ENCODE data around the gene NWD2.
"Not testable (repeated sequence)": the region's sequence is repeated elsewhere in the genome, so short reads cannot be mapped to it uniquely, and the experiment has no call there.

Gene NWD2

GRCh38 chr4:37393321-37393720 is 148.8 kb downstream of the NWD2 start:
- Mint-ChIP-seq H3K36me3 (ENCODE audit: low read depth) (no peaks in the 10 kb centered on the region), H3K4me3 (no peak overlapping the region), H3K27me3 (peaks cover 11% of the 10 kb centered on the region), H3K9me3 (no peaks in the 10 kb centered on the region), H3K4me1 (peaks cover 9% of the 10 kb centered on the region), H3K27ac (no peak overlapping the region)
- DNase-seq (no peak), ATAC-seq (no peak)

- ATAC-seq (no peak), DNase-seq (no peak)
- no peak overlapping the region for H3K4me3 Mint-ChIP-seq
- no peaks in the 10 kb centered on the region for H3K9me3 Mint-ChIP-seq
- peaks cover 9% of the 10 kb centered on the region for H3K4me1 Mint-ChIP-seq
- peaks cover 11% of the 10 kb centered on the region for H3K27me3 Mint-ChIP-seq
- H3K27ac Mint-ChIP-seq, result no peak overlapping the region
- H3K36me3 Mint-ChIP-seq (ENCODE audit: low read depth), result no peaks in the 10 kb centered on the region
These were observed 149.3 kb downstream of the NWD2 start for GRCh38 chr4:37393889-37394288.

GRCh38 chr4:37397505-37397904 is 153.0 kb downstream of the NWD2 start:
- Mint-ChIP-seq H3K9me3 (no peaks in the 10 kb centered on the region), H3K4me1 (peaks cover 23% of the 10 kb centered on the region)

GRCh38 chr4:37400241-37400881 is 155.8 kb downstream of the NWD2 start:
- H3K4me3 Mint-ChIP-seq, result no peak overlapping the region

More at GRCh38 chr4:37397505-37397904, 153.0 kb downstream of the NWD2 start:
- H3K27ac Mint-ChIP-seq, result no peak overlapping the region
- DNase-seq, result no peak
- H3K4me3 Mint-ChIP-seq, result no peak overlapping the region
- H3K36me3 Mint-ChIP-seq (ENCODE audit: low read depth), result no peaks in the 10 kb centered on the region
- ATAC-seq, result no peak
- peaks cover 9% of the 10 kb centered on the region for H3K27me3 Mint-ChIP-seq

GRCh38 chr4:37407938-37408826 is 163.6 kb downstream of the NWD2 start:
- DNase-seq; H3K4me3 Mint-ChIP-seq; H3K36me3 Mint-ChIP-seq (ENCODE audit: low read depth); H3K4me1 Mint-ChIP-seq; H3K27ac Mint-ChIP-seq; ATAC-seq; H3K9me3 Mint-ChIP-seq: not testable (repeated sequence)
- peaks cover 10% of the 10 kb centered on the region for H3K27me3 Mint-ChIP-seq

More at GRCh38 chr4:37400241-37400881, 155.8 kb downstream of the NWD2 start:
- peak; percentile 57 for ATAC-seq
- H3K27ac Mint-ChIP-seq, result peak overlapping the region; percentile 49
- no peaks in the 10 kb centered on the region for H3K9me3 Mint-ChIP-seq
- peaks cover 14% of the 10 kb centered on the region for H3K4me1 Mint-ChIP-seq
- no peaks in the 10 kb centered on the region for H3K36me3 Mint-ChIP-seq (ENCODE audit: low read depth)
- H3K27me3 Mint-ChIP-seq, result peaks cover 7% of the 10 kb centered on the region
- DNase-seq, result no peak

- H3K27ac Mint-ChIP-seq; DNase-seq; H3K9me3 Mint-ChIP-seq; H3K4me1 Mint-ChIP-seq; H3K36me3 Mint-ChIP-seq (ENCODE audit: low read depth); H3K4me3 Mint-ChIP-seq; ATAC-seq; H3K27me3 Mint-ChIP-seq: not testable (repeated sequence)
These were observed 169.1 kb downstream of the NWD2 start for GRCh38 chr4:37413612-37414011.

- Mint-ChIP-seq H3K27ac (no peak overlapping the region), H3K36me3 (ENCODE audit: low read depth) (no peaks in the 10 kb centered on the region), H3K4me1 (no peaks in the 10 kb centered on the region), H3K27me3 (peaks cover 2% of the 10 kb centered on the region), H3K9me3 (no peaks in the 10 kb centered on the region), H3K4me3 (no peak overlapping the region)
- DNase-seq, result no peak
- no peak for ATAC-seq
These were observed 171.4 kb downstream of the NWD2 start for GRCh38 chr4:37415845-37416369.

GRCh38 chr4:37421614-37422013 is 177.1 kb downstream of the NWD2 start:
- DNase-seq (no peak), ATAC-seq (no peak)
- Mint-ChIP-seq H3K4me1 (no peaks in the 10 kb centered on the region), H3K27me3 (peaks cover 9% of the 10 kb centered on the region), H3K9me3 (no peaks in the 10 kb centered on the region), H3K27ac (no peak overlapping the region), H3K4me3 (no peak overlapping the region), H3K36me3 (ENCODE audit: low read depth) (no peaks in the 10 kb centered on the region)

- Mint-ChIP-seq H3K27me3 (peaks cover 9% of the 10 kb centered on the region), H3K27ac (no peak overlapping the region), H3K9me3 (no peaks in the 10 kb centered on the region), H3K4me1 (no peaks in the 10 kb centered on the region), H3K4me3 (no peak overlapping the region), H3K36me3 (ENCODE audit: low read depth) (no peaks in the 10 kb centered on the region)
- DNase-seq (no peak), ATAC-seq (no peak)
These were observed 177.6 kb downstream of the NWD2 start for GRCh38 chr4:37422102-37422501.

GRCh38 chr4:37422638-37423037 is 178.1 kb downstream of the NWD2 start:
- Mint-ChIP-seq H3K27ac (no peak overlapping the region), H3K9me3 (no peaks in the 10 kb centered on the region), H3K36me3 (ENCODE audit: low read depth) (no peaks in the 10 kb centered on the region), H3K27me3 (peaks cover 10% of the 10 kb centered on the region), H3K4me1 (no peaks in the 10 kb centered on the region), H3K4me3 (no peak overlapping the region)
- ATAC-seq, result no peak
- DNase-seq, result no peak

- H3K27me3 Mint-ChIP-seq, result peaks cover 11% of the 10 kb centered on the region
- ATAC-seq, result no peak
- DNase-seq, result no peak
- H3K36me3 Mint-ChIP-seq (ENCODE audit: low read depth), result no peaks in the 10 kb centered on the region
- H3K27ac Mint-ChIP-seq, result no peak overlapping the region
- no peaks in the 10 kb centered on the region for H3K4me1 Mint-ChIP-seq
- no peak overlapping the region for H3K4me3 Mint-ChIP-seq
- no peaks in the 10 kb centered on the region for H3K9me3 Mint-ChIP-seq
These were observed 178.8 kb downstream of the NWD2 start for GRCh38 chr4:37423310-37423709.

- Mint-ChIP-seq H3K4me1 (no peaks in the 10 kb centered on the region), H3K27me3 (peaks cover 11% of the 10 kb centered on the region), H3K9me3 (no peaks in the 10 kb centered on the region), H3K36me3 (ENCODE audit: low read depth) (no peaks in the 10 kb centered on the region), H3K27ac (no peak overlapping the region), H3K4me3 (no peak overlapping the region)
- DNase-seq (no peak), ATAC-seq (no peak)
These were observed 180.2 kb downstream of the NWD2 start for GRCh38 chr4:37424753-37425152.

GRCh38 chr4:37425857-37426256 is 181.3 kb downstream of the NWD2 start:
- H3K27ac Mint-ChIP-seq, result no peak overlapping the region
- no peaks in the 10 kb centered on the region for H3K9me3 Mint-ChIP-seq
- H3K27me3 Mint-ChIP-seq, result peaks cover 13% of the 10 kb centered on the region
- ATAC-seq, result no peak
- H3K4me3 Mint-ChIP-seq, result no peak overlapping the region
- no peaks in the 10 kb centered on the region for H3K36me3 Mint-ChIP-seq (ENCODE audit: low read depth)
- no peak for DNase-seq
- H3K4me1 Mint-ChIP-seq, result no peaks in the 10 kb centered on the region

- H3K4me1 Mint-ChIP-seq, result no peaks in the 10 kb centered on the region
- no peaks in the 10 kb centered on the region for H3K36me3 Mint-ChIP-seq (ENCODE audit: low read depth)
- no peaks in the 10 kb centered on the region for H3K9me3 Mint-ChIP-seq
- DNase-seq (no peak), ATAC-seq (no peak)
- no peak overlapping the region for H3K27ac Mint-ChIP-seq
- H3K4me3 Mint-ChIP-seq, result no peak overlapping the region
- H3K27me3 Mint-ChIP-seq, result peaks cover 16% of the 10 kb centered on the region
These were observed 182.7 kb downstream of the NWD2 start for GRCh38 chr4:37427193-37427592.

- Mint-ChIP-seq H3K27ac (no peak overlapping the region), H3K36me3 (ENCODE audit: low read depth) (no peaks in the 10 kb centered on the region), H3K4me1 (no peaks in the 10 kb centered on the region), H3K4me3 (no peak overlapping the region), H3K27me3 (peaks cover 12% of the 10 kb centered on the region), H3K9me3 (no peaks in the 10 kb centered on the region)
- ATAC-seq, result no peak
- no peak for DNase-seq
These were observed 185.4 kb downstream of the NWD2 start for GRCh38 chr4:37429906-37430305.

All from activated naive CD8-positive, alpha-beta T cell treated with anti-CD3 and anti-CD28 coated beads, Interleukin-2, amount 50 U/mL, for 24 hours (primary cell).